Activated naive CD8-positive, alpha-beta T cell treated with anti-CD3 and anti-CD28 coated beads for 36 hours (primary cell): Measurements from ENCODE around the gene FAAP20. TPM values are rescaled to one million over a fixed set of nuclear protein-coding genes. Genes with fewer than 3 reads are reported as not detected.

Experiments used
- DNase-seq: peaks from one replicate; pipeline ENCODE4 v3.0.0; 2021
- H3K27ac Mint-ChIP-seq: one replicate; pipeline ENCODE4 v1.8.0; 2022; ENCODE audit warnings: mild to moderate bottlenecking, moderate library complexity, mixed read lengths
- H3K27me3 Mint-ChIP-seq: one replicate; pipeline ENCODE4 v1.8.0; 2022; ENCODE audit warnings: mild to moderate bottlenecking, mixed read lengths
- H3K36me3 Mint-ChIP-seq: one replicate; pipeline ENCODE4 v1.8.0; 2021; ENCODE audit warnings: mild to moderate bottlenecking, mixed read lengths
- H3K4me1 Mint-ChIP-seq: one replicate; pipeline ENCODE4 v1.8.0; 2021; ENCODE audit warnings: mixed read lengths
- H3K4me3 Mint-ChIP-seq: one replicate; pipeline ENCODE4 v1.8.0; 2022; ENCODE audit warnings: mild to moderate bottlenecking, moderate library complexity, mixed read lengths
- H3K9me3 Mint-ChIP-seq: one replicate; pipeline ENCODE4 v1.8.0; 2022; ENCODE audit warnings: mixed read lengths
- total RNA-seq, 2 experiments: library from RNA; stranded (reverse); gene quantifications; one replicate each; pipeline ENCODE4 v1.2.3, GENCODE V29; 2021

FAAP20 gene
- 10 to 100 TPM; 69.3 to 71.4 TPM for total RNA-seq

DNA sequence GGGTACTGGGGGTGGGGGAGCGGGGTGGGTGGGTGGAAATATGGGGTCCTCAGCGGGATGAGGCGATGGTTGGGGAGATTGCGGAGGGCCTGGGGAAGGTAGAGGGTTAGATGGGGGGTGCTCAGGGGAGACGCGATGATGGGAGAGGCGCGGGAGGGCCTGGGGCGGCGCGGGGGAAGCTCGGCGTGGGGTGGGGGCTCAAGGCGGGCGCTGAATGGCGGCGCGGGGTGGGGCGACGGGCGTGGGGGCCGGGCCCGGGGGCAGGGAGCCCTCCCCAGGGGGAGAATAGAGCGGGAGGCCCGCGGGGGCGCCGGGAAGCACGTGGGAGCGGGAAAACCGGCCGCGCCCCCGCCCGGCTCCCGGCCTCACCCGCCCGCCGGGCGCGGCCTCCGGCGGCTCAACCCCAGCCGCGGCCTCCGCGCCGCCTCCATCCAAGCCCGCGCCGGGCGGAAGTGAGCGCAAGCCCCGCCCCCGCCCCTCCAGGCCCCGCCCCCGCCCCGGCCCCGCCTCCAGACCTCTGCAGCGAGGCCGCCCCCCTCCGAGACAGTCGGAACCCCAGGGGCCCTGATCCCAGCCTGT is at the start of gene FAAP20:
Gene FAAP20, minus strand, starts transcription at position 454 of the 579 bp plus-strand sequence. Its CDS starts 23 bp downstream, at position 431.
- Mint-ChIP-seq H3K9me3 (no peaks in the 10 kb centered on the region), H3K27ac (peak within 1 kb of the TSS; percentile 89), H3K4me1 (peaks cover 23% of the 10 kb centered on the region), H3K4me3 (peak within 1 kb of the TSS; percentile 82), H3K27me3 (no peaks in the 10 kb centered on the region), H3K36me3 (no peaks in the 10 kb centered on the region)
- DNase-seq: peak; percentile 75

GRCh38 chr1:2242814-2243725 is 48.5 kb upstream of the FAAP20 start:
- no peaks in the 10 kb centered on the region for H3K27me3 Mint-ChIP-seq
- peaks cover 73% of the 10 kb centered on the region for H3K4me1 Mint-ChIP-seq
- DNase-seq: no peak
- H3K9me3 Mint-ChIP-seq: no peaks in the 10 kb centered on the region
- peak overlapping the region; percentile 67 for H3K27ac Mint-ChIP-seq
- H3K36me3 Mint-ChIP-seq: peaks cover 24% of the 10 kb centered on the region
- no peak overlapping the region for H3K4me3 Mint-ChIP-seq

GRCh38 chr1:2241820-2242219 is 47.2 kb upstream of the FAAP20 start:
- Mint-ChIP-seq H3K27ac (peak overlapping the region; percentile 36), H3K36me3 (peaks cover 24% of the 10 kb centered on the region), H3K4me3 (no peak overlapping the region), H3K4me1 (peaks cover 76% of the 10 kb centered on the region), H3K27me3 (no peaks in the 10 kb centered on the region), H3K9me3 (no peaks in the 10 kb centered on the region)
- DNase-seq: no peak

- peak; percentile 53 for DNase-seq
- Mint-ChIP-seq H3K27me3 (no peaks in the 10 kb centered on the region), H3K4me3 (peak overlapping the region; percentile 26), H3K27ac (peak overlapping the region; percentile 70), H3K9me3 (no peaks in the 10 kb centered on the region), H3K4me1 (peaks cover 80% of the 10 kb centered on the region), H3K36me3 (peaks cover 22% of the 10 kb centered on the region)
Measured at GRCh38 chr1:2240270-2241156, 45.9 kb upstream of the FAAP20 start.

GRCh38 chr1:2239384-2239985 is 44.9 kb upstream of the FAAP20 start:
- peaks cover 79% of the 10 kb centered on the region for H3K4me1 Mint-ChIP-seq
- H3K27ac Mint-ChIP-seq: peak overlapping the region; percentile 70
- peaks cover 24% of the 10 kb centered on the region for H3K36me3 Mint-ChIP-seq
- H3K9me3 Mint-ChIP-seq: no peaks in the 10 kb centered on the region
- no peaks in the 10 kb centered on the region for H3K27me3 Mint-ChIP-seq
- DNase-seq: no peak
- H3K4me3 Mint-ChIP-seq: peak overlapping the region; percentile 26

DNA sequence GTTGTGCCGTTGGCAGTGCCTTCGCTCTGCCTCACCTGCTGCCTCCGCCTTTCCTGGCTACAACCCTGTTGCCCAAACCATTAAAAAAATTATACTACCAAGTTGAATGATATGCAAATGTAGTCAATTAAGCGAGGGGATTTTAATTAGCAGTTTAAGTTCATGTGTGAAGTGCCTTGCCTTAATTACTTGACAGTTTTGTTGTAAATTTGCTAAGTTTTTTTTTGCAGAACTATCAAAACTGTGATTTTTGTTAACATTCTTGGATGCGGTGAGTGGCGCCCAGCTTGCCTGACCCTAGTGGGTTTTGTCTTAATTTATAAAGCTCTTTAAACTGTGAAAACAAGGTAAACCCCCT is 44.4 kb upstream of the FAAP20 start:
- H3K4me3 Mint-ChIP-seq: no peak overlapping the region
- no peaks in the 10 kb centered on the region for H3K27me3 Mint-ChIP-seq
- DNase-seq: no peak
- H3K4me1 Mint-ChIP-seq: peaks cover 82% of the 10 kb centered on the region
- peak overlapping the region; percentile 68 for H3K27ac Mint-ChIP-seq
- H3K9me3 Mint-ChIP-seq: no peaks in the 10 kb centered on the region
- H3K36me3 Mint-ChIP-seq: peaks cover 24% of the 10 kb centered on the region

DNA sequence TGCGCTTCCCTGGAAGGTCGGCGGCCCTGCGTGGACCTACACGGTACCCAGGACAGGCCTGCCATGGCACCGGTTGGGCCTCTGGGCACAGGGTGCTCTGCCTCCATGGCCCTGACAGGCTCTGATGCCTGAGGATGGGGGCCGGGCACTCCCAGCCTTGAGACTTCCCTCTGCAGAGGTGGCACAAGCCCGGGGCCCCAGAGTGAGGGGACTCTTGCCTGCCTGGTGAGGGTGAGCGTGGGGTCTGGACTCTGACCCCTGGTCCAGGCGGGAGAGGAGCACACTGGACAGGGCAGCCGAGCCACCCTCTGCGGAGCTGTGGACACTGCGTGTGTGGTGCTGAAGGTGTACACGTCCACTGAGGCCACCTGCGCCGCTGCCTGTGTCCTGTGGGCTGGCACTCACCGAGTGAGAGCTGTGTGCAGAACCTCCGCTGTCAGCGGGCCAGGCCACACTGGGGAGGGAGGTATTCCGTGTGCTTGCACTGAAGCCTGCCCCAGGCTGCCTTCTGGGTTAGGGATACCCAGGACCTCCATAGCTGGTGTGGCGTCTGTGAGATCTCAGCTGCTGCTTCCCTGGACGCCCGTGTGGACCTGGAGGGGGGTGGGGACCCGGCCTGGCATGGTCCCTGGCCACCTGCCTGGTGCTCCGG is 43.9 kb upstream of the FAAP20 start:
- no peaks in the 10 kb centered on the region for H3K27me3 Mint-ChIP-seq
- H3K27ac Mint-ChIP-seq: no peak overlapping the region
- H3K36me3 Mint-ChIP-seq: peaks cover 22% of the 10 kb centered on the region
- no peaks in the 10 kb centered on the region for H3K9me3 Mint-ChIP-seq
- no peak overlapping the region for H3K4me3 Mint-ChIP-seq
- DNase-seq: no peak
- H3K4me1 Mint-ChIP-seq: peaks cover 82% of the 10 kb centered on the region

DNA sequence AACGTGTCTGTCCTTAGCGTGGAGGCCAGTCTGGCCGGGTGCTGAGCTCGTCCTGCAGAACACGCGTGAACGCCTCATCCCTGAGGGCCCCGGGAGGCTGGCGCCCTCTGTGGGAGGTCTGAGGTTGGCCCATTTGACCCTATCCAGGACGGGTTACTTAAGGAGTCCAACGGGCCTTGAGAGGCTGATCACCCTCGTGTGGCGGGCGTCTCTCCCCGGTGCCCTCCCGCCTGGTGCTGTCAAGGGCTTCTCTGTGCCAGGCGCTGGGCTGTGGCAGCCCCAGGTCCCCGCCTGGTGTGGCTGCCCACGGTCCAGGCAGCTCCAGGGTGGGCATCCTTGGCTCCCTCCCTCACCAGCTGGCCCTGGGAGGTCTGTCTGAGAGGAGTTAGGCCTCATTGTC is 43.2 kb upstream of the FAAP20 start:
- Mint-ChIP-seq H3K36me3 (peaks cover 20% of the 10 kb centered on the region), H3K27me3 (no peaks in the 10 kb centered on the region), H3K9me3 (no peaks in the 10 kb centered on the region), H3K4me3 (peak overlapping the region; percentile 29), H3K4me1 (peaks cover 82% of the 10 kb centered on the region), H3K27ac (peak overlapping the region; percentile 67)
- DNase-seq: no peak

DNA sequence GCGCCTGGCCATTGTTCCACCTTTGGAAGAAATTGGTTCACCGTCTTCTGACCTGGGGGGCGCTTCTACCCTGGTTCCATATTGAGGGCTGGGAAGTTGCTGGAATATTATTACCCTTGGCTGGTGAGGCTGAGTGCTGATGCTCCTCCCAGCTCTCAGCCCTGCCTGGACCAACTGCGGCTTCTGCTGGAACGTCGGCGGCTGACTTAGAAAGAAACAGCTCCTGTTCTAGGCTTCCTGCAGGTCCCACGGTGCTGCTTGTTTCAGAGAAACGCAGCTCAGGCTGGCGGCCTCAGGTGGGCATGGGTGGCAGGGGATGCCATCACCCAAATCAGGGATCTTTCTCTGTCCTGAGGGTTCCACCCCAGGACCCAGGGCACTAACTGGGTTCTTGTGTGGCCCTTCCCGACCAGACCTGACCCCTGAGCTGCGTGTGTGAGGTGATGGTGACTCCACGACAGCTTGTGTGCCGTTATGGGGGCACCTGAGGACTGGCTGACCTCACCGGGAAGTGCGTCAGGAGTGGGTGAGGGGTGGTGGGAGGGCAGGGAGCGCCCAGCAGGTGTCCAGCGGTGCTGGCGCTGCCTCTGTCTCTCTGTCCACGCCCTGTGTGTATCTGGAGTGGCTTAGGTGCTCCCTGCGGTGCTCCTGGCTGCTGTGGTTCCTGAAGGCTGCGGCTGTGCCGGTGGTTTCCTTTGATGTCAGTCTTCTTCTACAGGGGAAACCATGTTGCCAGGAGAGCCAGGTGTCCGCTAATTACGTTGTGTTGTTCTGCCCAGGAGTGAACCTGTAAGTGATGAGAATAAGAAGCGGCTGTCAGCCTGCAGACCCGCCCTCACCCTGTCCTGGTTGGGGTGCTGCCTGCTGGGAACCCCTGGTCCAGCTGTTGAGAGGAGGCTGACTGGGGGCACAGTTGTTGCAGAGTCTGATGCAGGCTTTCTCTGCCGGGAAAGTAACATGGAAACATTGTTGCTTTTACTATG is 42.4 kb upstream of the FAAP20 start:
- Mint-ChIP-seq H3K27ac (peak overlapping the region; percentile 67), H3K9me3 (no peaks in the 10 kb centered on the region), H3K27me3 (no peaks in the 10 kb centered on the region), H3K36me3 (peaks cover 16% of the 10 kb centered on the region), H3K4me3 (peak overlapping the region; percentile 29), H3K4me1 (peaks cover 79% of the 10 kb centered on the region)
- DNase-seq: no peak

DNA sequence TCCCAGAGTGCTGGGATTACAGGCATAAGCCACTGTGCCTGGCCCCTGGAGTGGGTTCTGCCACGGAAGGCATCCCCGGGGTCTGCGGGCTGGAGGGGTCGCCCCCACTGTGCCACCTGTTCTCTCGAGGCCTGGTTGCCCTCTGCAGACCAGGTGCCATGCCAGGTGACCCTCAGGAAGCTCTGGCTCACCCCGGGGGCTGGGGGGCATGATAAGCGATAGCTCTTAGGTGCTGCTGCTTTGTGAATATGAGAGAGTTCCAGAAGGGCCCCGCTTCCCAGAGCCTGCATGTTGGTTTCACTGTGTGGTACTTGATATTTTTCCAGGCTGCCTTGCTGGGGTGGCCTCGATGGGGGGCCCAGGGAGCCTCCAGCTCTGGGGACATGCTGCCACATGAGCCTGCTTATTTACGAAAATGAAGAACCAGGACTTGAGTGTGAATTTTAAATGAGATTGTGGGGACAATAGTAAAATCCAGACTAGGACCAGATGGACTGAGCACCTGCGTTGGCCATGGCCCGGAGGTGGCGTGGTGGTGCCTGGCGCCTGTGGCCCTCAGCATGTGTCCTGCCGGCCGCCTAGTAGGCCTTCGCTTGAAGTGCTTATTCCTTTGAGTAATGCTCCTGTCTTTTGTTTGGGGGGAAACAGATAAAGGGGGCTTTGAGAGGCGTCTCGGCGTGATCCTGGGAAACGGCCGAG is 40.9 kb upstream of the FAAP20 start:
- H3K9me3 Mint-ChIP-seq: no peaks in the 10 kb centered on the region
- peak overlapping the region; percentile 12 for H3K4me3 Mint-ChIP-seq
- peak overlapping the region; percentile 86 for H3K27ac Mint-ChIP-seq

DNA sequence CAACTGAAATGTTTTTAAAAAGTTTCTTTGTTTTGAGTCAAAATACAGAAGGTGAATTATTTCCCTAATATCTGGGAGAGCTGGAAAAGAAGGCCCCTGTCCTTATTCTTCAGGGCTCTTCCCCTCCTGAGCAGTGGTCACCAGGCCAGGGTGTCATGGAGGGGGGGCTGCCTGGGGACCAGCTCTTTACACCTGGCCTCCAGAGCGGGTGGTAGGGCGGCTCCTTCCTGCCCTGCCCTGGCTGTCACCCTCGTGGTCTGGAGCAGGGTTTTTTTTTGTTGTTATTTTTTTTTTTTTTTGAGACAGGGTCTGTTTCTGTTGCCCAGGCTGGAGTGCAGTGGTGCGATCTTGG is 40.2 kb upstream of the FAAP20 start:
- H3K27me3 Mint-ChIP-seq: no peaks in the 10 kb centered on the region
- DNase-seq: no peak

More for the DNA sequence above, 40.9 kb upstream of the FAAP20 start:
- no peak for DNase-seq
- H3K4me1 Mint-ChIP-seq: peaks cover 77% of the 10 kb centered on the region
- H3K27me3 Mint-ChIP-seq: no peaks in the 10 kb centered on the region
- H3K36me3 Mint-ChIP-seq: peaks cover 27% of the 10 kb centered on the region

GRCh38 chr1:2233997-2234761 is 39.6 kb upstream of the FAAP20 start:
- DNase-seq: peak; percentile 70
- peaks cover 64% of the 10 kb centered on the region for H3K4me1 Mint-ChIP-seq
- no peaks in the 10 kb centered on the region for H3K9me3 Mint-ChIP-seq
- peak overlapping the region; percentile 86 for H3K27ac Mint-ChIP-seq
- H3K36me3 Mint-ChIP-seq: peaks cover 27% of the 10 kb centered on the region
- H3K27me3 Mint-ChIP-seq: no peaks in the 10 kb centered on the region
- H3K4me3 Mint-ChIP-seq: peak overlapping the region; percentile 72

More for the DNA sequence above, 40.2 kb upstream of the FAAP20 start:
- peak overlapping the region; percentile 72 for H3K4me3 Mint-ChIP-seq
- H3K36me3 Mint-ChIP-seq: peaks cover 27% of the 10 kb centered on the region
- peaks cover 70% of the 10 kb centered on the region for H3K4me1 Mint-ChIP-seq
- H3K27ac Mint-ChIP-seq: peak overlapping the region; percentile 86
- no peaks in the 10 kb centered on the region for H3K9me3 Mint-ChIP-seq
